HUES48 (cell line): ENCODE results near the gene UBE2E1.
"Not testable (repeated sequence)": the region's sequence is repeated elsewhere in the genome, so short reads cannot be mapped to it uniquely, and the experiment has no call there.

ENCODE experiments used
- H3K27ac ChIP-seq: one replicate; pipeline ENCODE4 v1.7.0; 2013; ENCODE audit warnings: low read depth, low read length, inconsistent platforms
- H3K27me3 ChIP-seq: 2 replicates; pipeline ENCODE4 v1.6.1; 2013; ENCODE audit warnings: mild to moderate bottlenecking, low read length; ENCODE audit not compliant: control insufficient read depth, insufficient read depth
- H3K36me3 ChIP-seq: 2 replicates; pipeline ENCODE4 v1.6.1; 2013; ENCODE audit warnings: low read length; ENCODE audit not compliant: control insufficient read depth, insufficient read depth
- H3K4me1 ChIP-seq: 2 replicates; pipeline ENCODE4 v1.6.1; 2013; ENCODE audit warnings: mild to moderate bottlenecking, low read length; ENCODE audit not compliant: control insufficient read depth, insufficient read depth
- H3K4me3 ChIP-seq: 2 replicates; pipeline ENCODE4 v1.5.1; 2013; ENCODE audit warnings: mild to moderate bottlenecking, low read depth, low read length
- H3K9ac ChIP-seq: 2 replicates; pipeline ENCODE4 v1.6.1; 2013; ENCODE audit warnings: mild to moderate bottlenecking, low read depth, low read length, moderate library complexity
- H3K9me3 ChIP-seq: 2 replicates; pipeline ENCODE4 v1.6.1; 2013; ENCODE audit warnings: low read length; ENCODE audit not compliant: control insufficient read depth, insufficient read depth

UBE2E1 gene

GRCh38 chr3:23859012-23859743 is 53.4 kb downstream of the UBE2E1 start:
- H3K9me3 ChIP-seq, result no peaks in the 10 kb centered on the region
- H3K36me3 ChIP-seq, result peaks cover 4% of the 10 kb centered on the region
- no peak overlapping the region for H3K9ac ChIP-seq
- H3K4me1 ChIP-seq, result peaks cover 12% of the 10 kb centered on the region; the same call in 1 of the 2 replicates
- H3K27me3 ChIP-seq, result no peaks in the 10 kb centered on the region
- no peak overlapping the region for H3K27ac ChIP-seq
- no peak overlapping the region for H3K4me3 ChIP-seq

- H3K36me3 ChIP-seq, result peaks cover 4% of the 10 kb centered on the region
- no peak overlapping the region for H3K4me3 ChIP-seq
- H3K27ac ChIP-seq, result no peak overlapping the region
- no peaks in the 10 kb centered on the region for H3K27me3 ChIP-seq
- peaks cover 15% of the 10 kb centered on the region; the same call in 1 of the 2 replicates for H3K4me1 ChIP-seq
- H3K9ac ChIP-seq, result no peak overlapping the region
- H3K9me3 ChIP-seq, result no peaks in the 10 kb centered on the region
Measured at GRCh38 chr3:23859839-23860382, 54.2 kb downstream of the UBE2E1 start.

GRCh38 chr3:23861689-23862088 is 55.9 kb downstream of the UBE2E1 start:
- Histone ChIP-seq H3K27me3 (no peaks in the 10 kb centered on the region), H3K4me1 (peaks cover 27% of the 10 kb centered on the region), H3K36me3 (peaks cover 4% of the 10 kb centered on the region), H3K9me3 (no peaks in the 10 kb centered on the region), H3K4me3 (no peak overlapping the region), H3K27ac (no peak overlapping the region), H3K9ac (no peak overlapping the region)

- H3K9ac ChIP-seq, result no peak overlapping the region
- H3K27me3 ChIP-seq, result no peaks in the 10 kb centered on the region
- no peaks in the 10 kb centered on the region for H3K9me3 ChIP-seq
- H3K4me1 ChIP-seq, result peaks cover 25% of the 10 kb centered on the region
- H3K27ac ChIP-seq, result no peak overlapping the region
- peaks cover 4% of the 10 kb centered on the region for H3K36me3 ChIP-seq
- H3K4me3 ChIP-seq, result no peak overlapping the region
Measured at GRCh38 chr3:23863060-23863459, 57.3 kb downstream of the UBE2E1 start.

- peaks cover under 1% of the 10 kb centered on the region; the same call in 1 of the 2 replicates for H3K9me3 ChIP-seq
- no peak overlapping the region for H3K4me3 ChIP-seq
- H3K27ac ChIP-seq, result peak overlapping the region; percentile 78
- H3K36me3 ChIP-seq, result peaks cover 4% of the 10 kb centered on the region
- H3K9ac ChIP-seq, result no peak overlapping the region
- peaks cover 19% of the 10 kb centered on the region for H3K4me1 ChIP-seq
- no peaks in the 10 kb centered on the region for H3K27me3 ChIP-seq
Measured at GRCh38 chr3:23864931-23865330, 59.2 kb downstream of the UBE2E1 start.

- Histone ChIP-seq H3K4me3 (no peak overlapping the region), H3K4me1 (peaks cover 19% of the 10 kb centered on the region), H3K27ac (peak overlapping the region; percentile 78), H3K27me3 (no peaks in the 10 kb centered on the region), H3K36me3 (peaks cover 4% of the 10 kb centered on the region), H3K9me3 (peaks cover 5% of the 10 kb centered on the region; the same call in 1 of the 2 replicates), H3K9ac (no peak overlapping the region)
Measured at GRCh38 chr3:23865595-23866396, 60.0 kb downstream of the UBE2E1 start.

- H3K9me3 ChIP-seq, result peaks cover 5% of the 10 kb centered on the region; the same call in 1 of the 2 replicates
- H3K36me3 ChIP-seq, result no peaks in the 10 kb centered on the region; the same call in 1 of the 2 replicates
- H3K27ac ChIP-seq, result no peak overlapping the region
- no peaks in the 10 kb centered on the region for H3K27me3 ChIP-seq
- H3K4me1 ChIP-seq, result peaks cover 19% of the 10 kb centered on the region
- H3K4me3 ChIP-seq, result no peak overlapping the region
- no peak overlapping the region for H3K9ac ChIP-seq
Measured at GRCh38 chr3:23867400-23867799, 61.6 kb downstream of the UBE2E1 start.

DNA sequence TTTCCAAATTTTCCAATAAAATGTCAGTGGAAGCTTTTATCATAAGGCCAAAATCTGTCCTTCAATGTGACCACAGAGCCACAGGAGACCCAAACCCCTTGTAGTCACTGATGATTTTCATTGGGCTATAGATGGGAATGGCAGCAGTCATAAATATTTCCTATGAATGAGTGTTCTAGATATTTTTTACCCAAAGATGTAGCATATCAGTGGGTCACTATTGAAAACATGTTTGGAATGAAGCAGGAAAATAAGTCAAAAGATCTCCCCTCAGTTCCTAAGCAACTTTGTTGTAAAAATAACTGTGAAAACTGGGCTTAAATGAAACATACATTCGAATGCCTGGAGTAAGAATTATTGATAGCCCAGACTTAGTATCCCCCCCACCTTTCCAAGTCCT is 62.1 kb downstream of the UBE2E1 start:
- H3K4me1 ChIP-seq, result peaks cover 19% of the 10 kb centered on the region
- H3K9me3 ChIP-seq, result peaks cover 5% of the 10 kb centered on the region; the same call in 1 of the 2 replicates
- H3K27ac ChIP-seq, result no peak overlapping the region
- no peak overlapping the region for H3K9ac ChIP-seq
- H3K36me3 ChIP-seq, result no peaks in the 10 kb centered on the region; the same call in 1 of the 2 replicates
- no peaks in the 10 kb centered on the region for H3K27me3 ChIP-seq
- H3K4me3 ChIP-seq, result no peak overlapping the region

- no peaks in the 10 kb centered on the region for H3K36me3 ChIP-seq
- H3K4me1 ChIP-seq, result peaks cover 16% of the 10 kb centered on the region
- H3K9ac ChIP-seq, result no peak overlapping the region
- H3K27ac ChIP-seq, result peak overlapping the region; percentile 28
- H3K4me3 ChIP-seq, result no peak overlapping the region
- peaks cover 5% of the 10 kb centered on the region; the same call in 1 of the 2 replicates for H3K9me3 ChIP-seq
- H3K27me3 ChIP-seq, result no peaks in the 10 kb centered on the region
Measured at GRCh38 chr3:23869977-23870662, 64.4 kb downstream of the UBE2E1 start.

DNA sequence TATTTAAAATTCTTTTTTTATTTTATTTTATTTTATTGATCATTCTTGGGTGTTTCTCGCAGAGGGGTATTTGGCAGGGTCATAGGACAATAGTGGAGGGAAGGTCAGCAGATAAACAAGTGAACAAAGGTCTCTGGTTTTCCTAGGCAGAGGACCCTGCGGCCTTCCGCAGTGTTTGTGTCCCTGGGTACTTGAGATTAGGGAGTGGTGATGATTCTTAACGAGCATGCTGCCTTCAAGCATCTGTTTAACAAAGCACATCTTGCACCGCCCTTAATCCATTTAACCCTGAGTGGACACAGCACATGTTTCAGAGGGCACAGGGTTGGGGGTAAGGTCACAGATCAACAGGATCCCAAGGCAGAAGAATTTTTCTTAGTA is 64.9 kb downstream of the UBE2E1 start:
- not testable (repeated sequence) for H3K36me3 ChIP-seq, H3K27me3 ChIP-seq, H3K4me3 ChIP-seq, H3K9ac ChIP-seq, H3K27ac ChIP-seq, H3K9me3 ChIP-seq
- H3K4me1 ChIP-seq, result peaks cover 12% of the 10 kb centered on the region
